ENCODE data around the gene DDO.

DNA sequence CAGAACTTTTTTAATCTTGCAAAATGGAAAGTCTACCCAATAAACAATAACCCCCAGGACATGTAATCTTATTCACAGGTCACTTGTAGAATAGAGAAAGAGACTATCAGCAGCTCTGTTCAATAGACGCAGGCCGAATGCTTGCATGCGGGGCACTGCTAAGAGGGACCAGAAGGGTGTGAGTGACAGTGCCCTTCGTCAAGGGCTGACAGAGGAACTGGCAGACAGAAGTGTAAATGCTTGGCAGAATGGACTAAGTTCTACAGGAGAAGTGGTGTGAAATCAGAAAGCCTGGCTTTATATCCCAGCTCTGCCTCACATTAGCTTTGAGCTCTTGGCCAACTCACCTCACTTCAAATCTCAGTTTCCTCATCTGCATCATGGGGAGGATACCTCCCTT is 21.0 kb downstream of the DDO start:
- TF ChIP-seq POLR2A (IDR thresholded peaks at IDR 0.05; ENCODE audit: control extremely low read depth in 1 of 2, low read depth in 2 of 2, low read length in 2 of 2) (no peak), SP4 (IDR thresholded peaks at IDR 0.05; ENCODE audit: low read length) (no peak)
- TF ChIP-seq, protein P1, sequence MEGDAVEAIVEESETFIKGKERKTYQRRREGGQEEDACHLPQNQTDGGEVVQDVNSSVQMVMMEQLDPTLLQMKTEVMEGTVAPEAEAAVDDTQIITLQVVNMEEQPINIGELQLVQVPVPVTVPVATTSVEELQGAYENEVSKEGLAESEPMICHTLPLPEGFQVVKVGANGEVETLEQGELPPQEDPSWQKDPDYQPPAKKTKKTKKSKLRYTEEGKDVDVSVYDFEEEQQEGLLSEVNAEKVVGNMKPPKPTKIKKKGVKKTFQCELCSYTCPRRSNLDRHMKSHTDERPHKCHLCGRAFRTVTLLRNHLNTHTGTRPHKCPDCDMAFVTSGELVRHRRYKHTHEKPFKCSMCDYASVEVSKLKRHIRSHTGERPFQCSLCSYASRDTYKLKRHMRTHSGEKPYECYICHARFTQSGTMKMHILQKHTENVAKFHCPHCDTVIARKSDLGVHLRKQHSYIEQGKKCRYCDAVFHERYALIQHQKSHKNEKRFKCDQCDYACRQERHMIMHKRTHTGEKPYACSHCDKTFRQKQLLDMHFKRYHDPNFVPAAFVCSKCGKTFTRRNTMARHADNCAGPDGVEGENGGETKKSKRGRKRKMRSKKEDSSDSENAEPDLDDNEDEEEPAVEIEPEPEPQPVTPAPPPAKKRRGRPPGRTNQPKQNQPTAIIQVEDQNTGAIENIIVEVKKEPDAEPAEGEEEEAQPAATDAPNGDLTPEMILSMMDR (IDR thresholded peaks at IDR 0.05; ENCODE audit: control extremely low read depth in 1 of 3, insufficient read depth in 1 of 3, low read depth in 1 of 3, low read length in 3 of 3) = no peak
